Stimulated activated CD4-positive, alpha-beta T cell treated with anti-CD3 and anti-CD28 coated beads, Interleukin-2, amount 100 ng/mL, for 24 hours (primary cell): Measurements from ENCODE around the gene IGFL2.
"Not testable (repeated sequence)": the region's sequence is repeated elsewhere in the genome, so short reads cannot be mapped to it uniquely, and the experiment has no call there.

Source experiments
- DNase-seq, 2 donors: peaks; one replicate each; pipeline ENCODE4 v3.0.0-alpha.2; 2020

The IGFL2 gene

DNA sequence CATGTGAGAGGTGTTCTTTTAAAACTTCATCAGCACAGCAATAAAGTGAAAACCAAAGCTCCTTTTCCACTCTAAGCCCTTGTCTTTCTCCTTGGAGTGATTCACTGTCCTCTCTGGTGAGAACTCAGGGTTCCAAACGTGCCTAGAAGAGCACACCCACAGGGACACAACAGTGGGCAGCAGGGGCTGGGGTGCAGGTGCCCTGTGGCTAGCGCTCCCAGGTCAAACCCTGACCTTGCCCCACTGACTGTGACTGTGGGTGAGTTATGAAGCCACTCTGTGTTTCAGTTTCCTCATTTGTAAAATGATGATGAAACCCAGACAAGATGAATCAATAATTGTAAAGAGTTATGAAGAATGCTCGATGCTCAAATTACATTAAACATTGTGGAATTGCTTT lies 43.9 kb downstream of the IGFL2 start:
- DNase-seq: no peak

- not testable (repeated sequence) for DNase-seq
These were observed 44.6 kb downstream of the IGFL2 start for GRCh38 chr19:46192626-46192991.

GRCh38 chr19:46192992-46193650 lies 45.1 kb downstream of the IGFL2 start:
- DNase-seq: peak in 1 of 2 donors; percentile 19

- no peak for DNase-seq
These were observed 45.6 kb downstream of the IGFL2 start for GRCh38 chr19:46193678-46194077.

DNA sequence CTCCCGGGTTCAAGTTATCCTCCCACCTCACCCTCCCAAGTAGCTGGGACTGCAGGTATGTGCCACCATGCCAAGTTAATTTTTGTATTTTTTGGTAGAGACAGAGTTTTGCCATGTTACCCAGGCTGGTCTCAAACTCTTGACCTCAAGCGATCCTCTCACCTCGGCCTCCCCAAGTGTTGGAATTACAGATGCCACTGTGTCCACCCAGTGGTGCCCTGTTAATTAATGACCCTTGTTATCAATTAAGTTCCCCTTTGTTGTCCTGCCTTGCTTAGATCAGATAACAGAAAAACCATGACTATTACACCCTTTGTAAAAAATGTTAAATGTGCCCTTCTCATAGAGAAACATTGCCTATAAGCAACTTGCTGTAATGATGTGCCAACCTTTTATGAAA lies 47.1 kb downstream of the IGFL2 start:
- no peak for DNase-seq

- not testable (repeated sequence) for DNase-seq
These were observed 47.9 kb downstream of the IGFL2 start for GRCh38 chr19:46195919-46196318.

GRCh38 chr19:46196410-46197124 lies 48.5 kb downstream of the IGFL2 start:
- no peak for DNase-seq

DNA sequence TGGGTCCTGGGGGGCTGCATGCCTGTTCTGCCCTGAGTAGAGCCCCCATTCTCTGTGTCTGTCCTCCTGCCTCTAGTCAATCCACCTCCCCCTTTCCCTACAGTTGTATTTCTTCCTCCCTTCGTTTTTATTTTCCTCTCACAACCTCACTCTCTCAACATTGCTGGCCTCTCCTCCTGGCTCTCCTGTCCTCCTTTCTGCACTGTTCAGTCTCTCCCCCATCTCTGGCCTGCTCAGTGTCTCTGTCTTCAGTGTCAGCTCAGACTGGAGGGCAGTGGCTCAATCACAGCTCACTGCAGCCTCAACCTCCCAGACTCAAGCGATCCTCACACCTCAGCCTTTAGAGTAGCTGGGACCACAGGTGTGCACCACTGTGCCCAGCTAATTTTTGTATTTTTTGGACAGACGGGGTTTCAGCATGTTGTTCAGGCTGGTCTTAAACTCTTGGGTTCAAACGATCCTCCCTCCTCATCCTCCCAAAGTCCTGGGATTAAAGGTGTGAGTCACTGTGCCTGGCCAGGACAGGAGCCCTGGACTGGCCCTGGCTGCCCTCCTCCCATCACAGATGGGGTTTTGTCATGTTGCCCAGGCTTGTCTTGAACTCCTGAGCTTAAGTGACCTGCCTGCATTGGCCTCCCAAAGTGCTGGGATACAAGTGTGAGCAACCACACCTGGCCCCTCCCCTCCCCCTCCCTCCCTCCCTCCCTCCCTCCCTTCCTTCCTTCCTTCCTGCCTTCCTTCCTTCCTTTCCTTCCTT lies 49.5 kb downstream of the IGFL2 start:
- no peak for DNase-seq

GRCh38 chr19:46198756-46199155 lies 50.7 kb downstream of the IGFL2 start:
- no peak for DNase-seq

GRCh38 chr19:46201454-46202310 lies 53.6 kb downstream of the IGFL2 start:
- DNase-seq: no peak

GRCh38 chr19:46202426-46202825 lies 54.4 kb downstream of the IGFL2 start:
- no peak for DNase-seq

- DNase-seq: no peak
These were observed 55.1 kb downstream of the IGFL2 start for GRCh38 chr19:46202872-46203860.

- DNase-seq: no peak
These were observed 56.0 kb downstream of the IGFL2 start for GRCh38 chr19:46204008-46204407.

GRCh38 chr19:46205183-46205984 lies 57.3 kb downstream of the IGFL2 start:
- no peak for DNase-seq

- no peak for DNase-seq
These were observed 58.1 kb downstream of the IGFL2 start for GRCh38 chr19:46206176-46206575.

- no peak for DNase-seq
These were observed 58.6 kb downstream of the IGFL2 start for GRCh38 chr19:46206682-46207081.

- DNase-seq: not testable (repeated sequence)
These were observed 59.8 kb downstream of the IGFL2 start for GRCh38 chr19:46207858-46208257.

GRCh38 chr19:46209051-46209450 lies 61.0 kb downstream of the IGFL2 start:
- no peak for DNase-seq

DNA sequence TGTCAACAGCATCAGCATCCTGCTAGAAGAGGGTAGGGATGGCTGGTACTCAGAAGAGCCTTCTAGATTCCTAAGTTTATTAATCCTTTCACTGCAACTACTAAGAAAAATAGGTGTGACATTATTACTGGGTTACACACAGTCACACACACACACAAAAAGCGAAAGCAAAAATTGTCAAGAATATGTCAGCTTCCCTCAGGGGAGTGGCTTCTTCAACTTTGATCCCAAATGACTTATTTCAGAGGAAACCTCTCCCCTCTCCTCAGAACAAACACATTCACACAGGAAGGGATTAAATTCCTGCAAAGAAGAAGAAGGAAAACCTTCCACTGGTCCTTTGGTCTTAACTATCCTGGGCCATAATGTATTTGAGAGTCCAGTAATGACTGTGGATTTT lies 61.4 kb downstream of the IGFL2 start:
- DNase-seq: no peak

DNA sequence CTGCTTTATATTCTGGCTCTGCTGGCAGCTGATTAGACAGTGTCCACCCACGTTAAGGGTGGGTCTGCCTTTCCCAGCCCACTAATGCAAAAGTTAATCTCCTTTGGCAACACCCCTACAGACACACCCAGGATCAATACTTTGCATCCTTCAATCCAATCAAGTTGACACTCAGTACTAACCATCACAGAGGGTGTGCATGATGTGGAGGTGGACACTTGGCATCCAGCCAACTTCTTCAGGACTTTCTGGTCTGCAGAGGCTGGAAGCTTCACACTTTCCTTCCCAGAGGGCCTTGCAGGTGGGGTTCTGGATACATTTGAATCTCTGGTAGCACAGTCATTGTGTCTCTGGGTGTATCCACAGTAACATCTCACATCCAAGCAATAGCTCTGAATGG lies 62.6 kb downstream of the IGFL2 start:
- DNase-seq: no peak
